Vagina (tissue), 2 donors: ENCODE results near the gene VTI1A.

Experiments used
- CTCF ChIP-seq, 3 experiments: fragments of 450-650 bp in 2 of 3; fragments of 200-600 bp in 1 of 3; sonication (generic) in 1 of 3; IDR thresholded peaks; one replicate each; pipeline ENCODE4 v1.5.1; 2017 to 2019; ENCODE audit warnings: antibody characterized with exemption in 3 of 3, mild to moderate bottlenecking in 2 of 3, moderate library complexity in 2 of 3
- POLR2A ChIP-seq, 2 donors: fragments of 450-650 bp; IDR thresholded peaks; one replicate each; pipeline ENCODE4 v1.6.1; 2017; ENCODE audit warnings: antibody characterized with exemption in 2 of 2, mild to moderate bottlenecking in 2 of 2, moderate library complexity in 2 of 2
- POLR2AphosphoS5 ChIP-seq, 2 donors: sonication (generic); formaldehyde crosslinking; IDR thresholded peaks; one replicate each; pipeline ENCODE4 v1.9.0; 2017; ENCODE audit warnings: antibody characterized with exemption in 2 of 2, mild to moderate bottlenecking in 2 of 2, low read depth in 1 of 2; ENCODE audit not compliant: insufficient read depth in 1 of 2

- TF ChIP-seq CTCF (IDR thresholded peaks at IDR 0.05) (no peak), POLR2A (IDR thresholded peaks at IDR 0.05) (no peak), POLR2AphosphoS5 (IDR thresholded peaks at IDR 0.05; ENCODE audit: insufficient read depth in 1 of 2, low read depth in 1 of 2) (no peak)
These were observed 231.6 kb downstream of the VTI1A start for GRCh38 chr10:112678581-112678980.
